Activated CD4-positive, alpha-beta T cell treated with anti-CD3 and anti-CD28 coated beads, Interleukin-2, amount 50 U/mL, for 4 hours (primary cell): Measurements from ENCODE around the gene ZNF586.
A peak's percentile ranks its signal among the peaks of the same experiment; 100 is the strongest.

Experiments
- DNase-seq, 2 experiments: peaks; one replicate each; pipeline ENCODE4 v3.0.0-alpha.2; 2020

ZNF586 gene

DNA sequence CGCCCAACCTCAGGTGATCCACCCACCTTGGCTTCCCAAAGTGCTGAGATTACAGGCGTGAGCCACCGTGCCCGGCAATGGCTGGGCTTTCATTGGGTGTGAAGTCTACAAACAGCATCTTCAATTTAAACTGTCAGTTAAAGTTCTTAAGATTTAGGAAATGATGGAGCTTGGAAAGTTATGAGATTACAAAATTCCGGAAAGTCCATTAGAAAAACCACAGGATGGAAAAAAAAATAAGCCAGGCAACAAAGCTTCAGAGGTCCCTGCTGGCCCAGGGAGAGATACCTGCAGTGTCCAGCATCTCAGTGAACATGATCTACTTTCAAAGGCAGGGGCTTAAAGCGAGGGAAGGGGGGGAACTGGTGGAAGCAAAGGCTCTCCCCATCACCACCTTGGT is 56.0 kb downstream of the ZNF586 start:
- DNase-seq: no peak

DNA sequence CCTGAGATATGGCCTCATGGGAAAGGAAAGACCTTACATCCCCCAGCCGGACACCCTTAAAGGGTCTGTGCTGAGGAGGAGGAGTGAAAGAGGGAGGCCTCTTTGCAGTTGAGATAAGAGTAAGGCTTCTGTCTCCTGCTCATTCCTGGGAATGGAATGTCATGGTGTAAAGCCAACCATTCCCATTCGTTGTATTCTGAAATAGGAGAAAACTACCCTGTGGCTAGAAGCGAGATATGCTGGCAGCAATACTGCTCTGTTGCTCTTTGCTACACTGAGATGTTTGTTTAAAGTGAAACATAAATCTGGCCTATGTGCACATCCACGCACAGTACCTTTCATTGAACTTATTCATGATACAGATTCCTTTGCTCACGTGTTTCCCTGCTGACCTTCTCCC is 59.8 kb downstream of the ZNF586 start:
- no peak for DNase-seq

DNA sequence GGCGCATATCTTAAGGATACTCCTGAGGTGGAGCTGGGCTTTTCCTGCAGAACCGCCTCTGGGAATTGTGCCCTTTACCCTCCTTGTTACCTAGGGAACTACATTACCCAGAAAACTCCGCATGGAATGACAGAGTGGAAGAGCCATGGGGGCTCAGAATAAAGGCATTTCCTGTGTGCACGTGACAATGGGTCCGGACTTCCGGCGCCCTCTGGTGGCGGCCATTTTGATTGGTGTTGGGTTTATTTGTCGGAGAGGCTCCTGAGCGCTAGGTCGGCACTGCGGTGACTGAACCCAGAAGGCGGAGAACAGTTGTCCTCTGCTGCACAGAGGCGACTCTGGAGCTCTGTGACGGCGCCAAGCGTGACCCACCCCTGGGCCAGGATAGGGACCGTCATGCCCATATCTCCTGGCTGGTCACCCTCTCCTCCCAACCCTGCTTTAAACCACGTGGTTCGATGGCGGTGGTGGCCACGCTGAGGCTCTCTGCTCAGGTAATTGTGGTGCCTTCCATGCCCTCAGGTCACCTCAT is 60.7 kb downstream of the ZNF586 start, which contains the start of gene ZNF587B:
ZNF587B (plus strand) TSS at position 229 of the 532 bp plus-strand sequence; CDS start at position 459, 230 bp downstream.
- DNase-seq: peak; percentile 21 to 23
